ENCODE data around the gene PRKCD.

The PRKCD gene

DNA sequence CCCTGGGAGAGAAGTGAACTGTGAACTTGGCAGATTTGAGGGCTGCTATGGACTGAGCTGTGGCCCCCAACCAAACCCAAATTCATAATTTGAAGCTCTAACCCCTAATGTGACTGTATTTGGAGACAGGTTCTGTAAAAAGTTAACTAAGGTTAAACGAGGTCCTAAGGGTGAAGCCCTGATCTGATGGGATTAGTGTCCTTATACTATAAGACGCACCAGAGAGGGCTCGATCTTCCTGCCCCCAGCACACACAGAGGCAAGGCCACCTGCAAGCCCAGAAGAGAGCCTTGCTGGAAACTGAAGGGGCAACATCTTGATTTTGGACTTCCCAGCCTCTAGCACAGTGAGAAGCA, 60.8 kb downstream of the PRKCD start:
- no peak for DNase-seq

DNA sequence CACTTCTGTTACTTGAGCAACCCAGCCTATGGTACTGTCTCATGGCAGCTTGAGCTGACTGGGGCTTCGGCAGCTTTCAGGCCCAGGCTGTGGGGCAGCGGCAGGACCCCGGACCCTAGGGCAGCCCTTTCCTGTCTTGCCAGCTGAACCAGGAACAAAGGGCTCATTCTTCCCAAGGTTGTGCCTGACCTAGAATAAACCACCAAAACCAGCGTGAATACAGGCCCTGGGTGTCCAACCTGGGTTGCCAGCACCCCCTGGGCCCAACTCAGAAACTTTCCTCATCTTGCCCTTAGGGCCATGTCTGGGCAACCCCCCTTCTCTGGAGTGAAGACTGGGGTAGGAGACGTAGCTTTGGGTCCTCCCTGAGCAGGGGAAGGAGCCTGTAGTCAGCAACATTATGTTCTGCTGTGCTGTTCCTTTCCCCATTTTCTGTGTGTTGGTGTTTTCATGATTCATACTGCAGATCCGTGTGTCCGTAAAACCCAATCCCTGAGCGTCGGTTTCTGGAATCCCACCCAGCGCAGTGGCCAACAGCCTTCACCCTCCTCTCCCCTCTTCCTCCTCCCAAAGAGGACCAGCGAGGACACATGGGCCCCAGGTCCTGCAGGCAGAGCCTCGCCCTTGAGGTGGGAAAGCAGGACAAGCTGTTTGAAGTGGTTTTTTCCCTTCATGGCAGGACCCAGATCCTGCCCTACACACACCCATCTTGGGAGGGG, 61.3 kb downstream of the PRKCD start:
- DNase-seq, result no peak

DNA sequence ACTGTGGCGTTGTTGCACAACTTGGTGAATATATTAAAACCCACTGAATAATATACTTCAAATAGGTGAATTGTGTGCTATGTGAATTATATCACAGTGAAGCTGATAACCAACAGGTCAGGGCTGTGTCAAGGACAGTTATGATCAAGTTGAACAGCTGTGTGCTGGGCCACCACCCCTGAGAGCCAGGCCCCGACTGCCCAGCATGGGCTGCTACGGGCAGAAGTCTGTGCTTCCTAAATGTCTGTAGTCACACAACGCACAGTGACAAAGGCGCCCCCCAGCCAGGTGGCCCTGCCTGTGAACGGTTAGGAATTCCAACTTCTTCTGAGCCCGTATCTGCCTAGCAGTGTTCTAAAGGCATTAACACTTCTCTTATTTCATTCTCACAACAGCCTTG, 62.0 kb downstream of the PRKCD start:
- no peak for DNase-seq

DNA sequence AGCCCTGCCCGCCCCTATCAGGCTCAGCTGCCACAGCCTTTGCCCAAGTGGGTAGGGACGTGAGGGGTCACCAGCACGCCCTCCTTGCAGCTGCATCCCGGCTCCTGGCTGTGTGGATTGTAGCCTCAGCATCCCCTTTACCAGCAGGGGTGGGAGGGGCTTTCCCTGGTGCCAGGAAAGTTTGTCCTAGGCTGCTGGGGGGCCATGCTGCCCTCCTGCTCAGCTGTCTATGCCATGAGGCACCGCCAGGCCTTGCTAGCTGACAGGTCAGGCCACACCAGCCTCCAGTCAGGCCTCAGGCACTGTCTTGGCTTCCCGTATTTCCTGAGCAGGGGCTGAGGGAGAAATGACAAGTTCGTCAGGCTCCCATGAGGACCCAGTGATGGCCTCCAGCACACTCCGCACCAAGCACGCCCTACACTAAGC, 62.5 kb downstream of the PRKCD start:
- DNase-seq, result no peak

DNA sequence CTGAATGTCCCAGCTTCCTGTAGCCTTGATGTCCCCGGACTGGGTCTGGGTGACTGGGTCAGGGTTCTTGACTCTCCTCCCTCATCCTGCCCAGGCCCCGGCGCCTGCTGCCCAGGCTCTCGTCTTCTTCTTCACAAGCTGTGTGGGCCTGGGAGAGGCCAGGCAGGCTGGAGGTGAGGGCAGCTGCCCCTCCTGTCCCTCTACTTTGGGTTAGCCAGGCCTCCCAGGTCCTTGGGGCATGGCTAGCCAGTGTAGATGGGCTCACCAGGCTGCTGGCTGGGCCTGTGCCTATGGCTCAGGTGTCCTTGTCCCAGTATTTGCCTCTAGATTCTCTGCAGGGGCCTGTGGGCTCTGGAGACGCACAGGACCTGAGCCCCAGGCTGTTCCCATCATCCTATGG, 63.0 kb downstream of the PRKCD start:
- DNase-seq, result no peak

DNA sequence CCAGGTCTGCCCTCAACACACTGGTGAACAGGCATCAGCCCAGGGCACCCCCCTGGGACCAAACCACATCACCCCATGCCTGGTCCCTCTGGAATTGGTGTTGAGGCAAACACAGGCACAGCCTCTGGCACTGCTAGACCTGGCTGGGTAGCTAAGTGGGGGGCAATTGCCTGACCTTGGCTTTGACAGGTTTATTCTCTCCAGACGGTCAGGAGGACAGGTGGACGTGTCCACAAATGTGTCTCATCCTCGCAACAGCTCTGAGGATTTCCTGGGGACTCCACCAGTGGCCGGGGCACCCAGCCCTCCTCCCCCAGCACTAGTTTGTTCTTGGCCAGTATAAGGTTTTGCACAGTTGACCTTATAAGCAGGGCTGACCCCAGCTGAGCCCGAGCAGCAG, 63.5 kb downstream of the PRKCD start:
- DNase-seq, result no peak

DNA sequence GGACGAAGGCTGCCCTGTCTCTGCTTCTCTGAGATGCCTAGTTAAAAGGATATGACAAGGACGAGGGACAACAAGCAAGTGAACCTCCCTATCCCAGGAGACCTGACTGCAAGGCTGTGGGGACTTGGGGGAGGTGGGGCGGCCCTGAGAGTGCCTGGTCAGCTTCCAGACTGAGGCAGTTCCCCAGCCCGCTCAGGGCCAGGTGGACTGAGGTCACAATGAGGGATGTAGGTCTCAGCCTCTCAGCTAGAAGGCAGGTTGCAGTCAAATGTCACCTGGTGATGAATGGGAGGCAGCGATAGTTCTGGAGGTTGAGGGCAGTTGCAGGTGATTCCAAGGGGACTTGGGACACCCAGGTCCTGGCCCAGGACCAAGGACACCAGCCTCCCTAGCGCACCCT, 64.2 kb downstream of the PRKCD start:
- DNase-seq, result no peak

DNA sequence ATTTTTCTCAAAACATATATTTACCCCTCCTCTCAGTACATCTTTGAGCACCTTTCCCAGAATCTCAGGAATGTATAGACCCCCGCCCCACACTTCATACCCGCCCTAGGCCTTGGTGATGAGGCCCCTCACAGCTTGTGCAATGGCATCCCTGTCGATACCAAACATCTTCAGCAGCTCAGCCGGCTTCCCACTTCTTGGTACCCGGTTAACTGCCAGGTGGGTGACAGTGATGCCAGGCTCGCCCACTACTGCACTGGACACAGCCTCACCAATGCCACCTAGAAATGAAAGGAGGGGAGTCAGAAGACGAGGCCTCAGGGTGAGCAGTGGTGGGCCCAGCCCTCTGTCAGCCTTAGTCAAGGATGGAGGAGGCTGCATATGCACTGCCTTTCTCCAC, 64.6 kb downstream of the PRKCD start:
- no peak for DNase-seq

DNA sequence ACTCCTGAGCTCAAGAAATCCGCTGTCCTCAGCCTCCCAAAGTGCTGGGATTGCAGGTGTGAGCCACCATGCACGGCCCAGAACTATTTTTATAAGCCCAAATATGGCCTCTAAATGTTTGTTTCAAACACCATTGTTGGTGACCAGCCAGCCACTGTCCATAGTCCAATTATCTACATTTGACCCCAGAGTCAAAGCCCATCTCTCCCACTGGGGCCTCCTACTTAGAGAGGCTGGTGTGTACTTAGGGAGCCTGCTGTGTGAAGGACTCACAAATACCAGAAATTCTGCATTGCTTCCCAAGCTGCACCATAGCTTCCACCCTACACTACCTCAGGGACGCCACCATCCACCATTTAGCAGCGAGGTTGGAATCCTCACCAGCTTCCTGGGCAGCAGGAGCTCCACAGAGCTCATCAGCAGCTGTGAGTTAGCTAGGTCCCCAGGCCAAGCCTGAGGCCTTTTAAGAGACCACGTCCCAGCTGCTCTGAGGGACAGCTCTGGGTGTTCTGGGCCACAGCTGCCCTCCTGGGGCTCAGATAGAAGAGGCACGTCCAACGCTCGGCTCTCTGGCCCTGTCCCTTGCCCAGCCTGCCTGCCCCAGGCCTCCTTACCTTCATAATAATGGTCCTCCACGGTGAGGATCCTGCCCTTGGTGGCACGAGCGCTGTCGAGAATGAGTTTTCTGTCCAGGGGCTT, 65.3 kb downstream of the PRKCD start:
- no peak for DNase-seq

DNA sequence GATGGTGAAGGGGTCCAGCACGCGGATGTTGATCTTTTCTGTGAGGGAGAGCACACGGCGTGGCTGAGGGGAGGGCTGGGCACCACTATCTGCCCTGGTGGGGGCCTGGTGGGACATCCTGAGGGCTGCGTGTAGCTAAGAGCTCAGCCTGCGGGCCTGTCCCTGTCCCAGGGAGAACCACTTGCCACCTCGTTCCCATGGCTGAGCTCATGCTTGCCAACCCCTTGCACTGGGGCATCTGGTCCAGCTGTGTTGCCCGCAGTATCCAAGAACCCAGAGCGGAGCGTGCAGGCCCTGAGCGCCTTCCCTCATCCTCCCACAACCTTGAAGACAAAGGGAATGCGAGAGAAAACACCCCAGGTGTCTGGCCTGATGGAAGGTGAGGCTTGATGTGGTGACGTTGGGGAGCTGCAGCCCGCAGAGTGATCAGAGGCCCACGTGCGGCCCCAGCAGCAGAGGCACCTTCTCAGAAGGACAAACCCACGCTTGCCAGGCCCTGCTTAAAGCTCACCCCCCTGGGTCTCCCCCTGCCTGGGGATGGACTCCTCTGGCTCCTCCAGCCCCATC, 65.9 kb downstream of the PRKCD start:
- DNase-seq, result no peak

DNA sequence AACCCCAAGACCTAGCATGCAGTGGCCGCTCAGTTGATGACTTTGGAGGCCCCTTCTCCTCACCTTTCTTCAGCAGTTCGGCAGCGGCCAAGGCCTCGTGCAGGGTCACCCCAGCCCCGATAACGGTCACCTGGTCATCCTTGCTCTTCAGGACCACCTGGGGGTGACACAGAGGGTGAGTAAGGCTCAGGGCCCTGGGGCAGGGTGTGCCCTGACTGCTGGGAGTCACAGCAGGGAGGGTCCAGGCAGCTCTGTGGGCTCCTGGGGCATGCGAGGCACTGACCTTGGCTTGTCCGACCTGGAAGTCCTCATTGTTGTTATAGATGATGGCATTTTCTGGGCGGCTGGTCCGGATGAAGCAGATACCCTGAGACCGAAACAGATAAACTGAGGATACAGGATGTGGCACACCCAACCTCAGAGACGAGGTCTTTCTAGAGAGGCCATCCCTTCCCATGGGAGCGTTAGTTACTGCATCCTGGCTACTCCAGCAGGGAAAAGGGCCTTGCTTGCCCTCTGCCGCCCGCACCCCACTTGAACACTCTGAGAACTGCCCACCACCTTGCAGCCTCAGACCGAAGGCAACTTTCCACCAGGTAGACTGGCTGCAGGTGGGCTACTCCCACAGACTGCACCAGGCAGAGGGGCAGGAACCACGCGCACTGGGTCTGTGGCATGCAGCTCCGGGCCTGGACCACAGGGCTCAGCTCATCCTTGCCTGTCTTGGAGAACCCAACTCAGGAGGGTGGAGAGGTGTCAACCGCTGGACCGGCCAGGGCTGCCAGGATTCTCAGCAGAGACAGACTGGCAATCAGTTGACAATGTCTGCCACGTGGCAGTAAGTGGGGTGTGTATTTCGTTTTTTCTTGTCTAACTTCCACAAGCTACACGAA, 67.2 kb downstream of the PRKCD start:
- no peak for DNase-seq

DNA sequence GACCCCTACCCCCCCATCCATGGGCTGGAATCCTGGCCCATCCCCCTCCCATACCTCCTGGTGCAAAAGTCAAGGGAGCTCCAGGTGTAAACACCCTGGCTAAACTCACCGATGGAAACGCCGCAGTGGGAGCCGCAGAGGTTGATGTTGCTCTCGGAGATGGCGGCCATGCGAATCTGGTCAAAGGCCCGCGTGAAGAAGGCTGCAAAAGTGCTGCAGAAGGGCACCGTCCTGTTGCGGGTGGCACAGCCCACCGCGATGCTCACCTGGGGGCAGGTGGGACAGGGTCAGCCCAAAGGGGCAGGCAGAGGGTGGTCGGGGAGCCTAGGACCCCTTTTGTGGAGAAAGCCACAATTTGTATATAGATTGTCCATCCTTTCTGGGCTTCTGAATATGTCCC, 68.2 kb downstream of the PRKCD start:
- DNase-seq, result no peak

DNA sequence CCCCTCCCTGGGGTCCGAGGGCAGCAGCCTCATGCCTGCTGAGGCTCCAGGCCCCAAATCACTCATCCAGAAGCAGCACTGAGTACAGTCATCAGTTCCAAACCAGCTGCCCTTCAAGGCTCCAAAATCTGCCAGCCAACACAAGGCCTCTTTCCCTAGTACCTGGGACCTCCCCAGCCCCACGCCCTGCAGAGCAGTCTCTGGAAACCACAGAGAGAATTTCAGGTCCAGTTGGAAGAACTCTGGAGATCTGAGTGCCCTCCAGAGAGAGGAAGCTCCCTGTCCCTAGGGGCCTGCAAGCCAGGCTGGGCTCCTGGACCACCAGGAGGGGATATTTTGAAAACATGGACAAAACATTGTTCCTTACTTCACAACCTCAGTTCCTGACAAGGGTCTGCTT, 68.6 kb downstream of the PRKCD start:
- no peak for DNase-seq

DNA sequence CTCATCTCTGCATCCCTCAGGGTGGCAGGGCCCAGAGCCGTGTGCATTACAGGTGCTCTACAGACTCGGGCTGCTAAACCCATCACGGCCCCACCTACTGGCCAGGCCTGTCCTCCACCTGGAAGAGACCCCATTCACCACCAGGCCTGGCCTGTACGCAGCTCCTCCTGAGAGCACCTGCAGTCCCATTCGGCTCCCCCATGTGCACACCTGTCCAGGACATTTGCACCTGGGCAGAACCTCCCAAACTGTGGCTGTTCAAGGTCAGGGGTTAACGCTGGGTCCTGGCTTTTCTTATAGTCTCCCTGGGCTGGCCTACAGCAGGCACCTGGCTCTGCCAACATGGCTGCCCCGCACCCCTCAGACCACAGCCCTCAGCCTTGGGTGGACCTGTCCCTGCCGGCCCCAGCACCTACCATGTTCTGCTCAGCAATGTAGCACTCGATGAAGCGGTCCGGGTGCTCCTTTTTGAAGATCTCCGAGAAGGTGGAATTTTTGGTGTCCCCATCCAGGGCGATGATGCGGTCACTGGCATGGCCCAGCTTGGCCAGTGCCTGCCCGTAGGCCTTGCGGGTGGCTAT, 69.1 kb downstream of the PRKCD start:
- DNase-seq, result no peak

DNA sequence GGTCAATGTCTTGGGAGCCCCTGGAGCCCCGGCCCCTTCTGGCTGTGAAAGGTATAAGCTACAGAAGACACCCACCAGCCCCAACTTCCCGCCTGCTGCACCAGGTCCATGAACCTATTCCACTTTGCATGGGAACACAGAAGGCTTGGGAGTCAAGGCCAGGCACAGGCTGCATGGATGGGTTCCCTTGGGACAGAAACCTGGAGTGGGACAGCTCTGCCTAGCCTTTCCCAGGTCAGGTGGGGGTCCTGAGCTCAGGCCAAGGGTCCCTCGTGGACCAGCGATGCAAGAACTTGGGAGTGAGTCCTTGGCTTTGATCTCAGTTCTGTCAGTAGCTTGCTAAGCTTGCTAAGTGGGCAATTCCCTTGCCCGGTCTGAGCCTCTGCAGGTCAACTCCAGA, 69.8 kb downstream of the PRKCD start:
- no peak for DNase-seq

DNA sequence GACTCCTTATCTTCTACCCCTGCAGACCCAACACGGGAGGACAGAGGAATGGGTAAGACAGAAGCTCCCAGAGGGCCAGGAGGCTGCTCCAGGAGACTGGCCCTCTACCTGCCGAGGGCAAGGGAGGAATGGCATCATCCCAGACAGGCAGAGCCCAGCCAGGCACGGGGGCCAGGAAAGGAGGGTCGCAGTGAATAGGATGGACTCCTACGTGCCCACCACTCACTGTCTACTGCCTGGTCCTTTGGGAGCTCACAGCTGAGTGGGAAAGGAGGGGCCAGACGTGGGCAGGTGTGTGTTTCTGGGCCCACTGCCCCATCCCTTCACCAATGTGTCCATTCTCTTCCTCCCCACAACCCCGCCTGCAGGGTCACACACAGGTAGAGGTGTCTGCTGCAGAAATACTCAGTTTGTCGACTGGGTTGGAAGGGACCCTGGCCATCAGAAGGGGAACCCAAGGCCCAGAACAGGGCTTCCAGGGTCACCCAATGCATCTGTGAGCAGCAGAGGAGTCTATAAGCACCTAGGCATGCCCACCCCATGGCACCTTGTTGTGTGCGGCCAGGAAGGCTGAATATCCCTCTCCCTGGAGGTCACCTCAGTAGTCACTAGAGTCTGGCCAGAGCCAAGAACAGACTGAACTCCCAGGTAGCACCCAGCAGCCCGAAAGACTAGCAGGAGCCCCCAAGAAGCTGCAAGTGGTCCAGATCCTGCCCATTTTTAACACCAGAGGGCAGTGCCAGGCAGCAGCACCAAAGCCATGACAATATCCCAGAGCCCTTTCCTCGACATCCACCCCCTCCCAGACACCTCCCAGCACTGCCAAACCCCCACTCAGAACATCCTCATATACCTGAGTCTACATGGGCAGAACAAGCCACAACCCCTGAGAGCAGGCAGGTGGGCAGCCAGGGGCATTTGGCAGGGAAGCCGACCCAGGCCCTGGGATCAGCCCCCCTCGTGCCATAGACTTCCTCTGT, 70.8 kb downstream of the PRKCD start:
- no peak for DNase-seq

DNA sequence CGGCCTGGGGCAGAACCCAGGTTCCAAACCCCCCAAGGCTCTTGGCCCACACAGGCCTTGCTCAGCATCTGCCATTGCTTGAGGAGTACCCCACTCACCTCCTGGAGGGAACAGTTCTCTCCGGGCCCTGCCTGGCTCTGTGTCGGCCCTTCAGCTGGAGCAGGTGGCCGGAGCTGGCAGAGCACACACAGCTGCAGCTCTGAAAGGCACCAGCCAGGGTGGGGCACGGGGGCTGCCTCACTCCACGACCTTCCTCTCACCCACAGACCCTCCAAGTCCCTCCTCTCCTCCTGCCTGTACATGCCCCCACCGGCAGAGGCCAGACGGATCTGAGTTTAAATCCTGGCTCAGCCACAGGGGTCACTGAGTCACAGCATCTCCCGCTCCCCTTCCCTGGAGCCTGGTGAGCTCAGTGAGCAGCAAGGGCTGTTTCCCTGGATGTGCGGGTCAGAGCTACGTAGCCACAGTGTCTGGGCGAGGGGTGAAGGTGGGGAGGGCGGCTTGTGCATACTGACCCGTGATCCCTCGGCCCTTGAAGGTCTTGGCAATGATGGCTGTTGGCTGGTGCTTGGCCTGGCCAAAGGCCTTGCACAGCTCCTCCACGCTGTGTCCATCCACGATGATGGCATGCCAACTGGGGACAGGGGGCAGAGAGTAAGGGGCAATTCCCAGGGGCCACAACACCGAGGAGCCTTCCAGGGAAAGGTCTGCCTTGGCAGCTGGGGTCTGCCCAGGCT, 71.8 kb downstream of the PRKCD start:
- no peak for DNase-seq

DNA sequence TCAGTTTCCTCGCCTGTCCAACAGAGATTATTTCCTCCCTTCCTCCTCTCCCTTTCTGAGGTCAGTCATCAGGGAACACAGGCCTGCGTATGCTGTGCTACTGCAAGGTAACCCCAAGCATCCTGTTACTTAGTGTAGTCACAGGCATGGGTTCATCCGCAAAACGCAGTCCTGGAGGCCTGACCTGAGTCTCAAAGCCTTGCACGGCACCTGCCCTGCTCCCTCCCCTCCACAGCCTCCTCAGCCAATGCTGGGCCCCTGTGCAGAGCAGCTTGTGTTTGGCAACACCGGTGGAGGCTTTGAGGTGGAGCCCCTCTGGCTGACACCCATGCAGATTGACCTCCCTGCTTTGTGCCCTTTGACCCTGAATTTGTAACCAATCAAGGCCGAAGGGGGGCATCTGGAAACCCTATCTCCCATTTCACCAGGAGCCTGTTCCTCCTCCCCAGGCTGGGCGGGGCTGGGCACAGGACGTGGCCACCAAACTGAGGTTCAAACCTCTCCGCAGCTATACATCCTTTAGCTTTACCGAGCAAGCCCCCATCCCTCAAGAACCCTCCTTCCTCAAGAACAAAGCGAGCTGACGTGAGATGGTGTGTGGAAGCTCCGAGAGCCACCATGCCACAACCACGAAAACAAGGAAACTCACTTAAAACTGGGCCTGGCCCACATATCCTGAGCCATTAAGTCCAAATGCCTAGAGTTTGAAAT, 73.3 kb downstream of the PRKCD start:
- DNase-seq, result no peak

DNA sequence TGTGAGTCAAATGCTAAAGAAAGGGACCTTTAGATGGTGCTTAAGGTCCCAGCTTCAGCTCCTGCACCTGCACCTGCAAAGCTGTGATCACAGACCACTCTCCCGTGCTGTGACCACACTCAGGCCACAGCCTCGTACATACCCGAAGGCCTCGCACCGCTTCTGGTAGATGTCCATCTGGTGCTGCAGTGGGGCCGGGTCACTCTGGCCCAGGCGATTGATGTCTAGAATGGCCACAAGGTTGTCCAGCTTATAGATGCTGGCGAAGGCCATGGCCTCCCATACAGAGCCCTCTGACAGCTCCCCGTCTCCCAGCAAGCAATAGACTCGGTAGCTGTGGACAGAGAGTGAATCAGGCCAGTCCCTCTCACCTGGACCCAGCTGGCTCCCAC, 73.8 kb downstream of the PRKCD start:
- DNase-seq, result no peak

DNA sequence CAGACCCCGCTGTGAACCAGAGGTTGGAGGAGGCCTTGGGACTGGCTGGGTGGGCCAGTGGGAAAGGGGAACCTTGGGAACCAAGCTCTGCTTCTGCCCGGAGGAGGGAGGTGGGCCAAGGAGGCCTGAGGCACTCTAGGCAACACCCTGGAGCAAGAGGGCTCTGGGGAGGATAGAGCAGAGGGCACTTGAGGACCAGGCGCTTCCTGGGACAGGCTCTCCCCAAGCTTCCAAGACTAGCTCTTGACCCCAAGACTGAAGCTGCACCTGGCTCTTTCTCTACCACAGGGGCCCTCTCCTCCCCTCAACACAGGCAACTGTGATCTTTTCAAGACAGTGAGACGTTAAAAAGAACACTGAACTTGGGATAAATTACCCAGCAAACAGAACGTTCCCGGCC, 74.5 kb downstream of the PRKCD start:
- DNase-seq, result no peak

Data from activated naive CD4-positive, alpha-beta T cell treated with Interleukin-2 at 50 U/mL for 16 hours (primary cell).